ENCODE measurements around the gene AMBRA1. TPM values are rescaled to one million over a fixed set of nuclear protein-coding genes. Genes with fewer than 3 reads are reported as not detected.

The AMBRA1 gene
- polyA plus RNA-seq, 1 of the 3 experiments (the other 2 are of a cell fraction) = 10.4 TPM

GRCh38 chr11:46524201-46524770 is 69.5 kb downstream of the AMBRA1 start:
- H3K27ac ChIP-seq (ENCODE audit: low read depth in 2 of 2, low read length in 1 of 2) = no peak overlapping the region
- H3K4me2 ChIP-seq = no peak overlapping the region
- TF ChIP-seq MAX (IDR thresholded peaks at IDR 0.05; ENCODE audit: low read depth) (no peak), GATA2 (CRISPR knock-in tag; IDR thresholded peaks at IDR 0.05) (no peak), EP300 (IDR thresholded peaks at IDR 0.05; ENCODE audit: borderline replicate concordance in 1 of 2, low read depth in 1 of 2, low read length in 1 of 2) (no peak), PBX3 (IDR thresholded peaks at IDR 0.05) (no peak), CTCF (IDR thresholded peaks at IDR 0.05) (no peak), ZBTB33 (IDR thresholded peaks at IDR 0.05; ENCODE audit: borderline replicate concordance, low read depth) (no peak), YY1 (IDR thresholded peaks at IDR 0.05; ENCODE audit: low read depth) (no peak), FOXM1 (IDR thresholded peaks at IDR 0.05; ENCODE audit: low read depth) (no peak), TAF1 (IDR thresholded peaks at IDR 0.05; ENCODE audit: borderline replicate concordance, low read depth, low read length) (no peak), MXI1 (IDR thresholded peaks at IDR 0.05; ENCODE audit: low read depth, low read length) (no peak), JUND (IDR thresholded peaks at IDR 0.05) (no peak), REST (IDR thresholded peaks at IDR 0.05; ENCODE audit: low read depth, low read length) (no peak), NRF1 (IDR thresholded peaks at IDR 0.05; ENCODE audit: low read depth, low read length) (no peak), RFX5 (IDR thresholded peaks at IDR 0.05; ENCODE audit: low read length) (no peak), GABPA (IDR thresholded peaks at IDR 0.05; ENCODE audit: low read depth) (no peak), RAD21 (IDR thresholded peaks at IDR 0.05; ENCODE audit: low read length) (no peak), USF1 (IDR thresholded peaks at IDR 0.05; ENCODE audit: borderline replicate concordance, low read depth) (no peak), EZH2phosphoT487 (IDR thresholded peaks at IDR 0.05; ENCODE audit: borderline replicate concordance, low read depth) (no peak), CHD2 (IDR thresholded peaks at IDR 0.05; ENCODE audit: low read length, partially characterized antibody) (no peak), TEAD4 (IDR thresholded peaks at IDR 0.05; ENCODE audit: borderline replicate concordance, insufficient read depth) (no peak)
- peaks cover 0 to 4% of the 10 kb centered on the region in 2 experiments for H3K36me3 ChIP-seq (replicated peaks in 1 of 2; ENCODE audit: control insufficient read depth in 1 of 2, insufficient read depth in 2 of 2, low read length in 1 of 2)
- peaks cover 68% of the 10 kb centered on the region for H4K20me1 ChIP-seq (ENCODE audit: insufficient read depth)
- no peak for DNase-seq
- no peaks in the 10 kb centered on the region for H3K9me2 ChIP-seq
- H3K79me2 ChIP-seq (ENCODE audit: insufficient read depth) = peaks cover 90% of the 10 kb centered on the region
- H3K4me1 ChIP-seq (ENCODE audit: control insufficient read depth in 1 of 2, insufficient read depth in 2 of 2, low read depth in 1 of 2, low read length in 1 of 2) = peaks cover 6 to 38% of the 10 kb centered on the region in 2 experiments; a peak in 3 of 4 replicates
- H3K9me3 ChIP-seq = no peaks in the 10 kb centered on the region
- no peak overlapping the region for H3K9ac ChIP-seq
- CTCF ChIA-PET = interaction anchor here (0.6 to 1.4 kb wide), 4 partner anchors 34 to 134 kb away, joined by 3 to 5 read pairs (median 4); partner anchors contain the start of gene CHRM4
- peaks cover 11% of the 10 kb centered on the region for H3F3A ChIP-seq (replicated peaks; ENCODE audit: insufficient read depth)
- POLR2A ChIA-PET = interaction anchor here (0.6 kb wide), 1 partner anchor 86 kb away, joined by 4 read pairs; no protein-coding TSS in a partner anchor
- H2AFZ ChIP-seq (ENCODE audit: low read depth) = no peak overlapping the region
- no peaks in the 10 kb centered on the region for H3K27me3 ChIP-seq (ENCODE audit: insufficient read depth)
- no peak overlapping the region for H3K4me3 ChIP-seq (ENCODE audit: low read depth in 2 of 2, low read length in 1 of 2)
